ENCODE results near the gene SMARCC2.

SMARCC2 gene

GRCh38 chr12:56146492-56147460 is 42.5 kb downstream of the SMARCC2 start:
- DNase-seq = no peak

DNA sequence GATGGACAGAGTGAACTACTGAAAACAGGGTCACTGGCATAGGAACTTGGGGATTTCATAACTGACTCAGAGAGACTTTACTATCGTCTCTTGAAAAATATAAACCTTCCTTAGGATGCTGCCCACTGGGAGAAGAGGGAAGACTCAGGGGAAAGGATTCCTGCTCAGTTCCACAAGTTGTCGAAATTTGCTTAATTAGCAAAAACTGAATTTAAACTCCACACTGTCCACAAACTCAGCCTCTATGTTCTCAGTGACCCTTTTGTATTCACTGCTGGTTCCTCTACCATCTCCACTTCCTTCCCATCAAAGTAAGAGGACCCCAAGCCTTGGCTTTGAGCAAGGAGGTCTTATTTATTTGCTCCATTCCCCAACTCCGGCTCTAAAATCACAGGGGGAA is 44.1 kb downstream of the SMARCC2 start:
- no peak for DNase-seq

GRCh38 chr12:56143870-56144269 is 45.4 kb downstream of the SMARCC2 start:
- no peak for DNase-seq

GRCh38 chr12:56143217-56143616 is 46.1 kb downstream of the SMARCC2 start:
- DNase-seq = no peak

DNA sequence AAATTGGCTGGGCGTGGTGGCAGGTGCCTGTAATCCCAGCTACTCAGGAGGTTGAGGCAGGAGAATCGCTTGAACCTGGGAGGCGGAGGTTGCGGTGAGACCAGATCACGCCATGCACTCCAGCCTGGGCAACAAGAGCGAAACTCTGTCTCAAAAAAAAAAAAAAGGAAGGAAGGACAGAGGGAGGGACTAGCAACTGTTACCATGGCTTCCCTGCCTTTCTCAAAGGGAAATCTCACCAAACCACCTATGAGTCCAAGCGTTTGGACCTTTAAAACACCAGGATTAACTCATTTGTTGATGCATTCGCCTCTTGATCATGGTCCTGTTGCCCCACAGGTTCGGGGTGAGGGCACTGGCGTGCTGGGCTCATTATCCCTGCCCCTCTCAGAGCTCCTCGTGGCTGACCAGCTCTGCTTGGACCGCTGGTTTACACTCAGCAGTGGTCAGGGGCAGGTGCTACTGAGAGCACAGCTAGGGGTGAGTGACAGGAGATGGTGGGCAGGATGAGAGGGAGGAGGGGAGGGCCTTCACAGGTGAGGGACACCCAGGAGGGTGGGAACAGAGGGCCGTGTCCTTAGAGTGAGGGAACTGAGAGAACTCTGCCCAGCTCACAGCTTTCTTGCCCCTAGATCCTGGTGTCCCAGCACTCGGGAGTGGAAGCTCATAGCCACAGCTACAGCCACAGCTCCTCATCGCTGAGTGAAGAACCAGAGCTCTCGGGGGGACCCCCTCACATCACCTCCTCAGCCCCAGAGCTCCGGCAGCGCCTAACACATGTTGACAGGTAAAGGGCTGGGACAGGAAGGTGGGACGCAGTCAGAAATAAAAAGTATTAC is 47.1 kb downstream of the SMARCC2 start:
- no peak for DNase-seq

DNA sequence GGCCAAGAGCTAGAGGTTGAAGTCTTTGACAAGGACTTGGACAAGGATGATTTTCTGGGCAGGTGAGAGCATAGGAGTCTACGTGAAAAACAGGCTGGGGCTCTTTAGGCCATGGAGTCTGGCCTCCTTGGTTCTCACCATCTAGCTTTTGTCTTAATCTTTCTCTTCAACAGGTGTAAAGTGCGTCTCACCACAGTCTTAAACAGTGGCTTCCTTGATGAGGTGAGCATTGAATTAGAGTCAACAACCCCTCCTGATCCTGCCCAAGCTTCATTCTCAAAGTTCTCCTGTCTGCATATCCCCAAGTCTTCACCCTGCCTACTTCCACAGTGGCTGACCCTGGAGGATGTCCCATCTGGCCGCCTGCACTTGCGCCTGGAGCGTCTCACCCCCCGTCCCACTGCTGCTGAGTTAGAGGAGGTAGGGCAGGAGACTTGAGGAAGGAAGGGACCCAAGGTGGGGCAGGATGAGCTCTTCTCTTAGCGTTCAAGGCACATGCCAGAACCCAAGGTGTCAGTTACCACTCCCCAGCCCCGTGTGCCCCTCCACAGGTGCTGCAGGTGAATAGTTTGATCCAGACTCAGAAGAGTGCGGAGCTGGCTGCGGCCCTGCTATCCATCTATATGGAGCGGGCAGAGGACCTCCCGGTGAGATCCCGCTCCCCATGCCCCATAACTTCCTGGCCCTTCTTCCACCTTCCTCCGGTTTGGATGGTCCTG is 51.3 kb downstream of the SMARCC2 start:
- DNase-seq = no peak

GRCh38 chr12:56134897-56135296 is 54.4 kb downstream of the SMARCC2 start:
- DNase-seq = no peak

DNA sequence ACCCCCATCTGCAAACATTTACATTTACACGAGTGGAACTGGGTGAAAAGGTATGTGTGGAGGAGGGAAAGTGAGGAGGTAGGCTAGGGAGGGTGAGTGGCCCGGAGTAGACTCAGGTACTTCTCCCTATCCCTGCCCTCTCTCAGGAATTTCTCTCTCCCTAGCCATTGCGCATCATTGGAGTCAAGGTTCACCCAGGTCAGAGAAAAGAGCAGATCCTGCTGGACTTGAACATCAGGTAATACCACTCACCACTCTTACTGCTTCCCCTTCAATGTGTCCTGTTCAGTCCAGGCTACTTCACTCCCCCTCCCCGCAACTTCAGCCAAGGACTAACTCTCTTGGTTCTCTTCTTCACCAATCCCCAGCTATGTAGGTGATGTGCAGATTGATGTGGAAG is 58.4 kb downstream of the SMARCC2 start:
- no peak for DNase-seq

GRCh38 chr12:56129942-56130495 is 59.3 kb downstream of the SMARCC2 start:
- no peak for DNase-seq

GRCh38 chr12:56129206-56129941 is 59.9 kb downstream of the SMARCC2 start:
- peak; percentile 73 for DNase-seq

DNA sequence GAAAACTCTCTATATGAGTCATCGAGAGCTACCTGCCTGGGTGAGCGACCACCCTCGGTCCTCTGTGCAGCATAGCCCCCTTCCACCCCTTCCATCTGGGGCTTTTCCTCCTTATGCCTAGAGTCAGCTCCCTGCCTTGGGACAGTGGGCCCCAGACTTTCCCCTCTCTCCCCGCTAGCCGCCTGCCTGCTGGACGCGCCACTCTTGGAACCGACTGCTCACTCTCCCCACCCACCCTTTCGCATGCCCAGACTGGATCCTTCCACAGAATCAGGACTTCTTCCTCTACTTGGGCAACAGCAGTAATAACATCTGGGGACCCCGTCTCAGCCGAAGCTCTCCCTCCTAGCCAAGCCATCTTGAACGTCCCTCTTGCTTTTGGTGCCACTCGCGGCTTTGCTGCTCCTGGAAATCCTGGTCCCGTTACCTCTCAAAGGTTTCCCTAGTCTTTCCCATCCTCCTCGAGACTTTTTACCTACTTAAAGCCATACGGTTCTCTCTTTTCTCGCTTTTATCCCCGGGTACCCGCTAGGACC is 60.5 kb downstream of the SMARCC2 start:
- no peak for DNase-seq

GRCh38 chr12:56127888-56128669 is 61.2 kb downstream of the SMARCC2 start, which contains the start of gene ESYT1:
ESYT1 (plus strand) TSS chr12:56128267; CDS start chr12:56128320, 53 bp downstream.
- peak; percentile 99 for DNase-seq

DNA sequence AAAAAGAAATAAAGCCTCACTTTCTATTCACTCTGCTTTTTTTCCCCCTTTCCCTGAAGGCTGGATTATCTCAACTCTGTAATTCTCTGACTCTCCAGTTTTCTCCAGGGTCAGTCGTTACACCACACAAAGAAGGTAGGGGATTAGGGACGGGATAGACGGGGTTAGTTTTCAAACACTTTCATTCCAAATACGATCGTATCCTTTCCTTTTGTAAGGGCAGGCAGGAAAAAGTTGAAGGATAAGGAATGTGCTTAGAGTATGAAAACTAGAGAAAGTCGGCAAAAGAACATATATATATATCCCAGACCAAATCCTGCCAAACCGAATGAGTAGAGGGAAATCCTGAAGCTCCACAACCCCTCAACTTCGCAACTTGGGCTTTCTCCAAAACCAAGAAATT is 61.8 kb downstream of the SMARCC2 start:
- no peak for DNase-seq

DNA sequence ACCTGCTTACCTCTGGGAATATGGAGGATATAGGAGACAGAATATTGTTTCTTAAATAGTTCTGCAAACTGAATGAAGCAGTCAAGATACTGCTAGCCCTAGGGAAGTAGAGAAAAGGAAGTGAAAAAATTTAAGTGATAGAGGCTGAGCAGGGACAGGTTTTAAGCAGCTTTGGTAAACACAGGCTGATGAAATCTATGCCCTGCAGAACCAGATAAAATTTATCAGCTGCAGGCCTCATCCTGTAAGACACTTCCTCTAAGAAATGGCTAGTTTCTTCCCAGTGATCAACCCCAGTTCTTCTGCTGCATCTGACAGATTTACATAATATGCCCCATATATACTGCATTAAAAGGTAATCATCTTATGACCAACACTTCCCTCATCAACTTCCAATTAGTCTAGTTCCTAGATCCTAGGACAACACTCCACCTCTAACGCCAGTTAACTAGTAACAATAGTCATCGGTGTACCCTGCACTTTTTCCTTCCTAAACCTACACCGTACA is 62.5 kb downstream of the SMARCC2 start:
- no peak for DNase-seq

DNA sequence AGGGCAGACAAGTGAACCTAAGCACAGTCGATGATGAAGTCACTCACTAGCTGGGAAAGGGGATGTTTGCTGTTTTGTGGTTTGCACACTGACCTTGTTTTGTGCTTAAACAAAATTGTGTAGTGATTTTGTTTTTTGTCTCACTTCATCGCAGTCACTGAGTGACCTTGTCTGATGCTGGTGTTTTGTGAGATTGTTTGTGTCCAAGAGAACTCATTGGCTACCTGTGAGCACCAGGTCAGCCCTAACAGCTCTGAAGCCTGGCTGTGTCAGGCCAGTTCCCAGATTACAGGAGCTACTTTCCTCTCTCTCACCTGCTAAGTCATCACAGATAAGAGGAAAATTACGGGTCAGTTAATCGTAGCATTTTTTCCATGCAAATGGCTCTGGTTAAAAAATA is 65.2 kb downstream of the SMARCC2 start:
- DNase-seq = no peak

DNA sequence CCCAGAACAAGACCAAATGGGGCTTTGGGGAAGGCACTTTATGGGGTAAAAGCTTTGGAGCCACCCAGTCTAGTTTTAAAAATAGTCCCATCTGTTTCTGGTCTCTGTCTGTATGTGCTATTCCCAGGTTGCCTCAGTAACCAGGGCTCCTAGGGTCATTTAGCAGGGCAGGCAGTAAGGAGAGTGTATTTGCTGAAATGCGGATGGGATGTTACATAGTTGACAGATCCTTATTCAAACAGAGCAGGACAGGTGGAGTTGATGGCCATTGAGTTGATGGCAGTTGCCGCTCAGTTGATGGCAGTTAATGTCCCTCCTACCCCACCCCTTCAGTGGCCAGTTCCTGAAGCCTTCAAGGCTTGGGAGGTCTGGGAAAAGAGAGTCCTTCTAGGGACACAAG is 66.6 kb downstream of the SMARCC2 start:
- DNase-seq = no peak

DNA sequence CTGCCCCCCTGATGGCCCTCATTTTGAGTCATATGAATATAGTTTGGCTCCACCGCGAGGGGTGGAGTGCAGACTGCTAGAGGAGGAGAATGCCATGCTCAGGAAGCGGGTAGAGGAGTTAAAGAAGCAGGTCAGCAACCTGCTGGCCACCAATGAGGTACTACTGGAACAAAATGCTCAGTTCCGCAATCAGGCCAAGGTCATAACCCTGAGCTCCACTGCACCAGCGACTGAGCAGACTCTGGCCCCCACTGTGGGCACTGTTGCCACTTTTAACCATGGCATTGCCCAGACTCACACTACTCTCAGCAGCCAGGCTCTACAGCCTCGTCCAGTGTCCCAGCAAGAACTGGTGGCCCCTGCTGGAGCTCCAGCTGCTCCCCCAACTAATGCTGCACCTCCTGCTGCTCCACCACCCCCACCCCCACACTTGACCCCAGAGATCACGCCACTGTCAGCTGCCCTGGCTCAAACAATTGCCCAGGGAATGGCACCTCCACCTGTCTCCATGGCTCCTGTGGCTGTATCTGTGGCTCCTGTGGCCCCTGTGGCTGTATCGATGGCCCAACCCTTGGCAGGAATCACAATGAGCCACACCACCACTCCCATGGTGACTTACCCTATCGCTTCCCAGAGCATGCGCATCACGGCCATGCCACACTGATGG is 67.9 kb downstream of the SMARCC2 start:
- DNase-seq = no peak

DNA sequence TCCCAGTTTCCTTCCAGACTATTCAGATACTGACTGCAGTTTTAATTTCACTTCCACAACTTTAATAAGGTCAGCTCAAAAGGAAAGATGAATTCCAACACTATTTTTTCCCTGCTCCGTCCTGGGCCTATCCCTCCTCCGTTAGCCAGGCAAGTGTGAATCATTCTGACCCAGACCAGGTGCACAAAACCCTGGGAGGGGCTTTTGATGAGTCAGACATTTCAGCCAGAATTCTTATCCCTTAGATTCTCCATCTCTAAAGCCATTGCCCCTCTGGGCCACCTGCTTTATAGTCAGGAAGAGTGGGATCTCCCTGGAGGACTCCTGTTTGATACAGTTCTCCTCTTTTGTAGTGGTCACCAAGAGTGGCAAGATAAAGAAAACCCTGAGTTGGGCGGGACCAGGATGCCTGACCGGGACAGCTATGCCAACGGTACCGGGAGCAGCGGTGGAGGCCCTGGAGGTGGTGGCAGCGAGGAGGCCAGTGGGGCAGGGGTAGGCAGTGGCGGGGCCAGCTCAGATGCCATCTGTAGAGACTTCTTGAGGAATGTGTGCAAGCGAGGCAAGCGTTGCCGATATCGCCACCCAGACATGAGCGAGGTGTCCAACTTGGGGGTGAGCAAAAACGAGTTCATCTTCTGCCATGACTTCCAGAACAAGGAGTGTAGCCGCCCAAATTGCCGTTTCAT is 69.0 kb downstream of the SMARCC2 start:
- no peak for DNase-seq

DNA sequence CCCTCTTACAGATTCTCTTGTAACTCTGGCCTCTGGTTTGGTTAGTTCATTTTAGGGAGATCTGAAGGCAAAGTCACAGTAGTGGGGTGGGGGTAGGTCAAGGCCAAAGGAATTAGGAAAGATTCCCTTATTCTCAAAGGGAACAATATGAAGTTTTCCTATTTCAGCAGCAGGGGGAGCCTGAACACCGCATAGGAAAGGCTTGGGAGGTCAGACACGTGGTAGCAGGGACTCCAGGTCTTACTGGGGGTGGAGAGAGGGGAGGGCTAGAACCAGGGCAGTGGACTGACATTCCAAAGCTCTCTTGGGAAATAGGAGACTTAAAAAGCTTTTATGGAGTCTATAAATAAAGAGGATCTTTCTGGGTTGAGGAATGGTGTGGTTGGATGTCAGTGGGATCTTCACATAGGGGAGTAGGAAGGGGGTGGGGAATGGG is 69.9 kb downstream of the SMARCC2 start:
- DNase-seq = peak; percentile 86

Data from left hindlimb (tissue), 1 donor.